ENCODE measurements around the gene WWOX. TPM values are rescaled to one million over a fixed set of nuclear protein-coding genes. Genes with fewer than 3 reads are reported as not detected.

WWOX gene
- total RNA-seq, 1 donor from 2014 or later = 8.9 TPM

DNA sequence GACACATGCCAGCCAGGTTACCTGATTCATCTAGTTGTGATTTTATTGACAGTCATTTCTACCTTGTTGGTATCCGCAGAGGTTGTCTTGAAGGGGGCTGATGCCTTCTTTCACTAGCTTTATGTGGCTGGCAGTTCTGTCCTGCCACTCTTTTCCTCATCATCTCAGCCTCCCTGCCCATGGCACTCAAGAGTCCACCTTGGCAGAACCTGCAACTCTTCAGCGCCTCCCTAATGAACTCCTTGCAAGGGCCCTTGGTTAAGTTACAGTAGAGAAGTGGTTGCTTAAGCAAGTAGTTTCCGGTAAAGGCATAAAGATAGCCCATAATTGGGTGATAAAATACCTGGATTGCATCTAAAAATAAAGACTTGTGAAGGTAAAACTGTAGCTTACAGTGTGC, 489.9 kb downstream of the WWOX start:
- intact Hi-C loops (cut with micrococcal nuclease) = no loop called here
- H3K27me3 ChIP-seq (ENCODE audit: low read depth) = no peaks in the 10 kb centered on the region
- no peak for DNase-seq
- H3K36me3 ChIP-seq = no peaks in the 10 kb centered on the region
- peaks cover 19% of the 10 kb centered on the region for H3K4me1 ChIP-seq
- no peak overlapping the region for H3K4me3 ChIP-seq
- no peak for TF ChIP-seq CTCF (IDR thresholded peaks at IDR 0.05; ENCODE audit: borderline replicate concordance)
- H3K27ac ChIP-seq (replicated peaks) = no peak overlapping the region
- H3K9me3 ChIP-seq (replicated peaks) = no peaks in the 10 kb centered on the region

- no peaks in the 10 kb centered on the region for H3K27me3 ChIP-seq (ENCODE audit: low read depth)
- no peak overlapping the region for H3K27ac ChIP-seq (replicated peaks)
- intact Hi-C loops (cut with micrococcal nuclease) = no loop called here
- H3K9me3 ChIP-seq (replicated peaks) = no peaks in the 10 kb centered on the region
- no peak overlapping the region for H3K4me3 ChIP-seq
- no peak for TF ChIP-seq CTCF (IDR thresholded peaks at IDR 0.05; ENCODE audit: borderline replicate concordance)
- no peaks in the 10 kb centered on the region for H3K36me3 ChIP-seq
- H3K4me1 ChIP-seq = peaks cover 15% of the 10 kb centered on the region
- no peak for DNase-seq
These were observed 492.2 kb downstream of the WWOX start for GRCh38 chr16:78591682-78592103.

DNA sequence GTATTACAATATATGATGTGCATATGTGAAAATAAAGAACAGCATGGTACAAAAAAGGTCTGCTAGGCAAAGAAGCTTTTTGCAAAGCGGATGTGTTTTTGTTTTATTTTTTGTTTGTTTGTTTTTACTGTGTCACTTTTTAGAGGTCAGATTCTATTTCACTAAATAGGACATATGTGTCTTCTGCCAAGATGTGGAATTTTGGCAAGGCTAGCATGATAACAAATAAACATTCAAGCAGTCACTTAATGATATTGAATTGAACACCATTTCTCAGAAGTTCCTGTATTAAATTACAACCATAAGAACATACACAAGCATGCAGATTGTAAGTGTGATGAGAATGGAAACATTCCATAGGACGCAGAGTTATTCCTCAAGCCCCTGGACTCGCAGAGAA, 492.7 kb downstream of the WWOX start:
- peaks cover 15% of the 10 kb centered on the region for H3K4me1 ChIP-seq
- intact Hi-C loops (cut with micrococcal nuclease) = no loop called here
- DNase-seq = no peak
- no peak for TF ChIP-seq CTCF (IDR thresholded peaks at IDR 0.05; ENCODE audit: borderline replicate concordance)
- no peaks in the 10 kb centered on the region for H3K27me3 ChIP-seq (ENCODE audit: low read depth)
- no peaks in the 10 kb centered on the region for H3K36me3 ChIP-seq
- H3K27ac ChIP-seq (replicated peaks) = no peak overlapping the region
- H3K9me3 ChIP-seq (replicated peaks) = no peaks in the 10 kb centered on the region
- H3K4me3 ChIP-seq = no peak overlapping the region

- Histone ChIP-seq H3K36me3 (no peaks in the 10 kb centered on the region), H3K4me3 (no peak overlapping the region), H3K4me1 (peaks cover 15% of the 10 kb centered on the region), H3K27me3 (ENCODE audit: low read depth) (no peaks in the 10 kb centered on the region), H3K9me3 (replicated peaks) (no peaks in the 10 kb centered on the region), H3K27ac (replicated peaks) (no peak overlapping the region)
- intact Hi-C loops (cut with micrococcal nuclease) = no loop called here
- DNase-seq = no peak
- TF ChIP-seq CTCF (IDR thresholded peaks at IDR 0.05; ENCODE audit: borderline replicate concordance) = no peak
These were observed 493.9 kb downstream of the WWOX start for GRCh38 chr16:78593352-78593751.

GRCh38 chr16:78594191-78594590, 494.7 kb downstream of the WWOX start:
- no peak overlapping the region for H3K27ac ChIP-seq (replicated peaks)
- intact Hi-C loops (cut with micrococcal nuclease) = no loop called here
- TF ChIP-seq CTCF (IDR thresholded peaks at IDR 0.05; ENCODE audit: borderline replicate concordance) = no peak
- no peak for DNase-seq
- H3K36me3 ChIP-seq = no peaks in the 10 kb centered on the region
- no peaks in the 10 kb centered on the region for H3K9me3 ChIP-seq (replicated peaks)
- no peaks in the 10 kb centered on the region for H3K27me3 ChIP-seq (ENCODE audit: low read depth)
- peaks cover 15% of the 10 kb centered on the region for H3K4me1 ChIP-seq
- H3K4me3 ChIP-seq = no peak overlapping the region

All from left ventricle myocardium inferior (tissue), 1 donor.